GM19452 (cell line): ENCODE measurements around the gene CIB1.
"Not testable (repeated sequence)": the region's sequence is repeated elsewhere in the genome, so short reads cannot be mapped to it uniquely, and the experiment has no call there.

ENCODE experiments used
- ATAC-seq: cut with Tn5 transposase; IDR thresholded peaks from one replicate; pipeline ENCODE4 v1.9.1; 2021; ENCODE audit not compliant: unreplicated experiment

The CIB1 gene

GRCh38 chr15:90233387-90234095, at the start of gene CIB1:
TSS of gene CIB1 (minus strand) at chr15:90233941. CDS start at chr15:90233885, 56 bp downstream.
- peak; percentile 85 for ATAC-seq

GRCh38 chr15:90281637-90282036, 47.9 kb upstream of the CIB1 start:
- not testable (repeated sequence) for ATAC-seq

GRCh38 chr15:90280743-90281142, 47.0 kb upstream of the CIB1 start:
- ATAC-seq = not testable (repeated sequence)

DNA sequence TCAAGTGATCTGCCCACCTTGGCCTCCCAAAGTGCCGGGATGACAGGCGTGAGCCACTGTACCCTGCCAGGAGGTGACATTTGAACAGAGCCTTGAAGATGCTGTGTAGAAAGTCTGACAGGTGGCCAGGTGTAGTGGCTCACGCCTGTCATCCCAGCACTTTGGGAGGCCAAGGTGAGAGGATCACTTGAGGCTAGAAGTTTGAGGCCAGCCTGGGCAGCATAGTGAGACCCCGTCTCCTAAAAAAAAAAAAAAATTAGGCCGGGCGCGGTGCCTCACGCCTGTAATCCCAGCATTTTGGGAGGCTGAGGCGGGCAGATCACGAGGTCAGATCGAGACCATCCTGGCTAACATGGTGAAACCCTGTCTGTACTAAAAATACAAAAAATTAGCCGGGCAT, 44.7 kb upstream of the CIB1 start:
- ATAC-seq = not testable (repeated sequence)

- no peak for ATAC-seq
Observed at GRCh38 chr15:90271459-90272166, 37.9 kb upstream of the CIB1 start.

DNA sequence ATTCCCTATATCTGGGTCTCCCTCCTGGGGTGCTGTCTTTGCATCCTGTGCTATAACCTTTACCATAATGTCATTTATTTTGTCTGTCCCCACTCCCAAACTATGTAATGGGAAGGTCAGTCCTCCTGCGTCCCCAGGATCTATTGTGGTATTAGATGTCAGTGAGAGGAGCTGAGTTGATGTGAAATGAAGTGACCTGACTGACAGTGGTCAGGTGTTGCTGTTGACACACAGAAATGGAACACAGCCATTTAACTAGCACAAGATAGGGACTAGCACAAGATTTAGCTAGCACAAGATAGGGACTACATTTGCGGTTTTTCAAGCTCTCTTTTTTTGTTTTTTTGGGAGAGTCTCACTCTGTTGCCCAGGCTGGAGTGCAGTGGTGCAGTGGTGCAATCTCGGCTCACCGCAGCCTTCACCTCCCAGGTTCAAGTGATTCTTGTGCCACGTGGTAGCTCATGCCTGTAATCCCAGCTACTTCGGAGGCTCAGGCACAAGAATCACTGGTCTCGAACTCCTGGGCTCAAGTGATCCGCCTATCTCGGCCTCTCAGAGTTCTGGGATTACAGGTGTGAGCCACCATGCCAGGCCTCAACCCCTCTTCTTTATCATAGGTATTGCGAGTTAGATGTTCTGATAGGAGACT, 36.9 kb upstream of the CIB1 start:
- no peak for ATAC-seq

DNA sequence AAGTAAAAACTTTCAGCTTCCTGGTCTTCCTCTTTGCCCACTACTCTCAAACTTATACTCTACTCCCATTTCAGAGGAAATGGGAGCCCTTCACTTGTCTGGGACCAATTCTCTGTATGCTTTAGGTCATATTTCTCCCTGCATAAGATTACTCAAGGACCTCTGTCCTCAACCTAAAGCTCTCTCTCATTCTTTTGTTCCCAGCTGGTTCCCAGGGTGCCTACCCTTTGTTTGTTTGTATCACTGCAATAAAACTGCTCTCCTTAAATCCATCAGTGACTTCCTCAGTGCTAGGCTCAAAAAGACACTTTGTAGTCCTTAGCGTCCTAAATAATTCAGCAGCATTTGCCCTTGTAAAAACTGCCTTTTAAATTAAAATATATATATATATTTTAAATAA, 34.7 kb upstream of the CIB1 start:
- ATAC-seq = no peak

GRCh38 chr15:90266485-90266884, 32.7 kb upstream of the CIB1 start:
- ATAC-seq = no peak

- peak; percentile 8 for ATAC-seq
Observed at GRCh38 chr15:90266061-90266431, 32.3 kb upstream of the CIB1 start.

DNA sequence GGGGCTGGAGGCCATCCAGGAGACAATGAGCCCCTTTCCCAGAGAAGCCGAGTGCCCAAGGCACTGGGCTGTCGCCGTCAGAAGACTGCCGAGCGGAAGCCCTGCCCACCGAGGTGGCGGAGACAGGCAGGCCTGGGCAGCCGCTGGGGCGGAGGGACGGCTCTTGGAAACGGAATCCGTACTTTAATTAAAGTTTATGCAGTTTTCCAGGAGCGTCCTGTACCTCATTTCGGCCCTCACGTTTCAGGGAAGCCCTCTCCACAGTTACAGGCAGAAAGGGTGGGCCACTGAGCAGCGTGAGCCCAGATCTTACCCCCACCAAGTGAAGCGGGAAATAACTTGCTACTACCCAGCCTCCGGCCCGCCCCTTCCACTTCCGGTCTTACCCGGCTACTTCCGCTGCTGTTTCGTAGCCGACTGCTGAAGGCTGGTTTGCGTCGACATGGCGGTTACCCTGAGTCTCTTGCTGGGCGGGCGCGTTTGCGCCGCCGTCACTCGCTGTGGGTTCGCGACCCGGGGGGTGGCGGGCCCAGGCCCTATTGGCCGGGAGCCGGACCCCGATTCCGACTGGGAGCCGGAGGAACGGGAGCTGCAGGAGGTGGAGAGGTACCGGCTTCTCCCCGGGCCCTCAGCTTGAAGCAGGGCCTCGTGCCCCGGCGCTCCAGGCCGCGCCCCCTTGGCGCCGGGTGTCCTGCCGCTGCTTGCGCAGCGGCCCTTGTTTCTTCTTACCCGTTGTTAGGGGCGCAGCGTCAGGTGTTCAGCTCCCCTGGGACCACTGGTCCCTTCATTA, 31.7 kb upstream of the CIB1 start, which contains the start of gene NGRN:
Gene NGRN (plus strand): TSS at position 402 of the 790 bp plus-strand sequence. CDS start 41 bp downstream, at position 443.
- peak; percentile 92 for ATAC-seq

GRCh38 chr15:90264671-90265070, 30.9 kb upstream of the CIB1 start:
- ATAC-seq = no peak

- no peak for ATAC-seq
Observed at GRCh38 chr15:90262426-90262825, 28.7 kb upstream of the CIB1 start.

DNA sequence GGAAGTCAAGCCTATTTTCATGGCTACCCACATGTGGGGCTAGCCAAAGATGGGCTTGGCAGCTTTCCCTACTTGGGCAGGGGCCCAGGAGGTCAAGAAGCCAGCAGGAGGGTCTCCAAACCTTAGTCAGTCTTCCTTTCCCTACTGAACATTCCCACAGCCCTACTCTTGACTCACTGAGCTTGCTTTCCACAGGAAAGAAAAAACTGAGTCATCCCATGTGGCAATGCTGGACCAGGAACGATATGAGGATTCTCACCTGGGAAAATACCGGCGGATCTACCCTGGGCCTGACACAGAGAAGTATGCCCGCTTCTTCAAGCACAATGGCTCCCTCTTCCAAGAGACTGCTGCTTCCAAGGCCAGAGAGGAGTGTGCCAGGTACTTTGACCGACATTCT, 28.1 kb upstream of the CIB1 start:
- no peak for ATAC-seq

GRCh38 chr15:90260731-90261130, 27.0 kb upstream of the CIB1 start:
- not testable (repeated sequence) for ATAC-seq

- ATAC-seq = peak; percentile 86
Observed at GRCh38 chr15:90259524-90259923, 25.8 kb upstream of the CIB1 start.

DNA sequence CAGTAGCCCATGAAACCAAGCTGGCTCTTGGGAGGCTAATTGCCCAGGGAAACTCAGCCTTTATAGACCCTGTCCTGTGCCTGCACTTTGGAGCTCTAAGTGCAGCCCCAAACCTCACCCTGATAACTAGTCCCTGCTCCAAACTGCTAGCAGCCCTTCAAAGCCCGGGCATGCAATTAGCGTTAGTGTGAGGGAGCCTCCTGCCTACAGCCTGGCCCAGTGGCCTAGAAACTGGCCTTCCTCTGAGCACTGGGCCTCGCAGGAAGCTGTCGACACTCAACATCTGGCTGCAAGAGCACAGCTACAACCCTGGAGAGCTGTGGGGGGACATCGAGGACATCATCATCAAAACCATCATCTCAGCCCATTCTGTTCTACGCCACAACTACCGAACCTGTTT, 24.0 kb upstream of the CIB1 start:
- no peak for ATAC-seq

GRCh38 chr15:90249203-90249863, 15.6 kb upstream of the CIB1 start, which contains the start of gene TTLL13:
TSS of gene TTLL13 (plus strand) at chr15:90249556. CDS start at chr15:90250631, 1,075 bp downstream.
- ATAC-seq = peak; percentile 83

DNA sequence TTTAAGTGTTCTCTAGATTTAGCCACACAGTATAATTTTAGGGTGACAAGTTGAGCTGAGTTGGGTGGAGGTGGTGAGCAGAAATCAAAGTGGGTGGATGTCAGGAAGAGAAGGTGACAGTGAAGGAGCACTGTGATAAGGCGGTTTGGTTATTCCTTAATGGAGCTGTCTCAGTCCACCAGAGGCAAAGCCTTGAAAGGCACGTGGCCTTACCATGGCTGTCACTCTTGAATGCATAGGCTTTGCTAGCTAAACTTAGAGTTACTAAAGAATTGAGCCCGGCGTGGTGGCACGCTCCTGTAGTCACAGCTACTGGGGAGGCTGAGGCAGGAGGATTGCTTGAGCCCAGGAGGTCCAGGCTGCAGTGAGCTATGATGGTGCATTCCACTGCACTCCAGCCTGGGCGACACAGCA, 15.1 kb upstream of the CIB1 start:
- no peak for ATAC-seq

DNA sequence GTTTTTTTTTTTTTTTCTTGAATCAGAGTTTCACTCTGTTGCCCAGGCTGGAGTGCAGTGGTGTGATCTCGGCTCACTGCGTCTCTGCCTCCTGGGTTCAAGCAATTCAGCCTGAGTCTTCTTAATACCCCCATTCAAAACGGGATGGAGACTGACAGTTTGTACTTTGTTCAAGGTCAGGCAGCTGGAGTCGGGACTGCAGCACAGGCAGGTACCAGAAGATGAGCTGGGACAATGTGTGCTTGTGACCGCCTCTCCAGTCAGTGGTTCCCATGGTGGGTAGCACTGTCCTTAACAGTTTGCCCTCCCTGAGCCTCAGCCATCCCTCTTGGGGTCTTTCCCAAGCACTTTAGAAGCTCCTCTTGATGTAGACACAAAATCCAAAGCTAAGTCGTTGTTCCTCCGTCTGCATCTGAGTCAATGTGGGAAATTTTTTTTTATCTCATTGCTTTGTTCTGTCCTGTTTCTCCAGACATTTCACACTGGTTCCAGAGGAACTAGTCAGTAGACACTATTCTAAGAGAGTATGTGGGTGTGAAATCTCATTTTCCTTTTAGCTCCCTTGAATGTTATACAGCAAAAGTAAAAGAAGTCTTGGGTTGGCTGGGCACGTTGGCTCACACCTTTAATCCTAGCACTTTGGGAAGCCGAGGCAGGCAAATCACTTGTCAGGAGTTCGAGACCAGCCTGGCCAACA, 10.3 kb upstream of the CIB1 start:
- no peak for ATAC-seq
